HG03039 (cell line): Measurements from ENCODE around the gene SIT1.
A peak's percentile ranks its signal among the peaks of the same experiment; 100 is the strongest.

Experiments used
- ATAC-seq: cut with Tn5 transposase; IDR thresholded peaks from one replicate; pipeline ENCODE4 v1.9.1; 2021; ENCODE audit warnings: mild to moderate bottlenecking, moderate library complexity; ENCODE audit not compliant: unreplicated experiment

Gene SIT1

DNA sequence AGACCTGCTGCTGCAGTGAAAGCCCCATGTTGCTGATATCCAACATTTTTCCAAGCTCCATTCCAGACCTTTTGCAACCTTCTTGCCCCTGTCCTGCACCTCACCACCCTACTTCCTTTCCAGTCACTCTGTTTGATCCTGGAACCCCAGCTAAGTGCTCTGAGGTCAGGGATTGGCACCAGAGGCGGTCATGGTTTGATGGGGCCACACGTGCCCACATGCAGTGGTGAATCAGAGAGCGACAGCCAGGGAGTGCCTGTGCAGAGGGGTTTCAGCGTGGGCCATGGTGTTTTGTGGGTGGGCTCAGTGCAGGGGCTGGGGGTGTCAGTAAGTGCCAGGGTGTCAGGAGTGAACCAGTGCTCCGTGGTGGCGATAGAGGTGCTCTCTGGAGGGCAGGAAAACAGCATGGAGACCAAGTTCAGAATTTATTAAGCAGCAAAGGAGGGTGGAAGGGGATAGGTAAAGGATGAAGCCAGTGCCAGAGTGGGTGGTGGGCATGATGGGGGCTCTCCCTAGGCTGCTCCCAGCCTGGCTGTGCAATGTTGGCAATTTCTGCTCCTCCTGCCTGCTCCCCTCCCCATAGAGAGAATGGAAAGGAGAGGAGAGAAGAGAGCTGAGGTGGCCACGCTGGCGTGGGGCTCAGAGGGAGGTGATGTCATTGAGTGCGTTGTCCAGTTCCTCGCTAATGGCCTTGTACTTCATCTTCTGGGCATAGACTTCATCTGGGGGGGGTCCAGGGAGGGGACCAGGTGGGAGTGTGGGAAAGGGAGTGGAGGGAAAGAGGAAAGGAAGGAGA lies 32.0 kb upstream of the SIT1 start:
- ATAC-seq, result no peak

DNA sequence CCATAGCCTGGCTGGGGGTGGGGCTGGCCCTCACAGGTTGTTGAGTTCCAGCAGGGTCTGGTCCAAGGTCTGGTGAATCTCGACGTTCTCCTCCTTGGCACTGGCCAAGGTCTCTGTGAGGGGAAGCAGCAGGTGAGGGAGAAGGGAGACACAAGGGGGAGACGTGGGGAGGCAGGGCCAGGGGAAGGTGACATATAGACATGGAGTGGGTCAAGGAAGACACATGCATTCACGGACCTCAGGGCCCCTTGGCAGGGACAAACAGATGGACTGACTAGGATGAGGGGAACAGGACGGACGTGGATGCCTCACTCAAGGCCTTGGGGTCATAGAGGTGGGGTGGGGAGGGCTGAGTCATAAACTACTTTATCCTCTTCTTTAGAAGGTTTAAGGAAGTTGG lies 31.3 kb upstream of the SIT1 start:
- ATAC-seq, result no peak

DNA sequence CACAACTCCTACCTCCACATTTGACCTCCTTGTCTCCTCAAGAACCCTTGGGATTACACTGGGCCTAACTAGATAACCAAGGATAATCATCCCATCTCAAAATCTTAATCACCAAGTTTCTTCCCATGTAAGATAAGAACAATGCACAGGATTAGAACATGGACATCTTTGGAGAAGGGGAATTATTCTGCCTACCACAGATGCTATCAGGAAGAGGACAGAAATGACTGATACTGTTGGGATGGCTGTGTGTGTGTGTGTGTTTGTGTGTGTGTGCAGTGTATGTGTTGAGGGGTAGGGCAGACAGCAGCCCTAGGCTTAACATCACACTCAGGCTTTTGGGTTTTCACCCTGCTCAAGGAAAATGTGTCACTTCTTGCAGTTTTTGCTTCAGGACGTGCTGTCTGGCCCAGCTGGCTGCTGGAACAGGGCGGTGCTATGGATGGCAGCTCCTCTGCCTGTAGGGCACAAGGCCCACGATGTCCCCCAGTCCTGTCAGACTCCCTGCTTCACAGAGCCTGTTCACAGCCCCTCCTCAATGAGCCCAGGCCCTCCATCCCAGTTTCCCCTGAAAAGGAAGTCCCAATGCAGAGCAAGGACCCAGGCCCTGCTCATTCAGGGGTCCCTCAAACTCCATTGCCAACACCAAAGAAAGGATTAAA lies 30.7 kb upstream of the SIT1 start:
- no peak for ATAC-seq

DNA sequence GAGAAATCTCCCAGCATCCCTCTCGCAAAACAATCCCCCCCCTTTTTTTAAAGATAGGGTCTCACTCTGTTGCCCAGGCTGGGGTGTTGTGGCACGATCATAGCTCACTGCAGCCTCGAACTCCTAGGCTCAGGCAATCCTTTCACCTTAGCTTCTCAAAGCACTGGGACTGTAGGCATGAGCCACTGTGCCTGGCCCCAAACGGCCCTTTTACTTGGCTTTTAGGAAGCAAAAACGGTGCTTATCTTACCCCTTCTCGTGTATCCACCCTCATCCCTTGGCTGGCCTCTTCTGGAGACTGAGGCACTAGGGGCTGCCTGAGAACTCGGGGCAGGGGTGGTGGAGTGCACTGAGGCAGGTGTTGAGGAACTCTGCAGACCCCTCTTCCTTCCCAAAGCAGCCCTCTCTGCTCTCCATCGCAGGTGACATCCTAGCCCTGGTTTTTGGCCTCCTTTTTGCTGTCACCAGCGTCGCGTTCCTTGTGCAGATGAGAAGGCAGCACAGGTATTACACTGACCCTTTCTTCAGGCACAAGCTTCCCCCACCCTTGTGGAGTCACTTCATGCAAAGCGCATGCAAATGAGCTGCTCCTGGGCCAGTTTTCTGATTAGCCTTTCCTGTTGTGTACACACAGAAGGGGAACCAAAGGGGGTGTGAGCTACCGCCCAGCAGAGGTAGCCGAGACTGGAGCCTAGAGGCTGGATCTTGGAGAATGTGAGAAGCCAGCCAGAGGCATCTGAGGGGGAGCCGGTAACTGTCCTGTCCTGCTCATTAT lies 29.8 kb upstream of the SIT1 start:
- ATAC-seq, result no peak

DNA sequence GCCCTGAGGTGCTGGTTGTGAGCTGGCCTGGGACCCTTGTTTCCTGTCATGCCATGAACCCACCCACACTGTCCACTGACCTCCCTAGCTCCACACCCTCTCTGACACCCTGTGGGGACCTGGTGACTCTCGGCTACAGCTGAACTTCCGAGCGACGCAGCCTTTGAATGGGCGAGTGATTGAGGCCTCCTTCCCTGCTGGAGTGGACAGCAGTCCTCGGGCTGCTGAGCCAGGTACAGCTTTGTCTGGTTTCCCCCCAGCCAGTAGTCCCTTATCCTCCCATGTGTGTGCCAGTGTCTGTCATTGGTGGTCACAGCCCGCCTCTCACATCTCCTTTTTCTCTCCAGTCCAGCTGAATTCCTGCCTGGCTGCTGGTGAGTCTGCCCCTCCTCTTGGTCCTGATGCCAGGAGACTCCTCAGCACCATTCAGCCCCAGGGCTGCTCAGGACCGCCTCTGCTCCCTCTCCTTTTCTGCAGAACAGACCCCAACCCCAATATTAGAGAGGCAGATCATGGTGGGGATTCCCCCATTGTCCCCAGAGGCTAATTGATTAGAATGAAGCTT lies 29.1 kb upstream of the SIT1 start:
- ATAC-seq, result no peak

DNA sequence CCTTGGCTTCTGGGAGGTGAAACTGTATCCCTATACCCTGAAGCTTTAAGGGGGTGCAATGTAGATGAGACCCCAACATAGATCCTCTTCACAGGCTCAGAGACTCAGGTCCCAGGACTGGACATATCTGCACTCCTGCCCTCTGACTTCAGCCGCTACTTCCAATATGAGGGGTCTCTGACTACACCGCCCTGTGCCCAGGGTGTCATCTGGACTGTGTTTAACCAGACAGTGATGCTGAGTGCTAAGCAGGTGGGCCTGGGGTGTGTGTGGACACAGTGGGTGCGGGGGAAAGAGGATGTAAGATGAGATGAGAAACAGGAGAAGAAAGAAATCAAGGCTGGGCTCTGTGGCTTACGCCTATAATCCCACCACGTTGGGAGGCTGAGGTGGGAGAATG lies 28.4 kb upstream of the SIT1 start:
- no peak for ATAC-seq

DNA sequence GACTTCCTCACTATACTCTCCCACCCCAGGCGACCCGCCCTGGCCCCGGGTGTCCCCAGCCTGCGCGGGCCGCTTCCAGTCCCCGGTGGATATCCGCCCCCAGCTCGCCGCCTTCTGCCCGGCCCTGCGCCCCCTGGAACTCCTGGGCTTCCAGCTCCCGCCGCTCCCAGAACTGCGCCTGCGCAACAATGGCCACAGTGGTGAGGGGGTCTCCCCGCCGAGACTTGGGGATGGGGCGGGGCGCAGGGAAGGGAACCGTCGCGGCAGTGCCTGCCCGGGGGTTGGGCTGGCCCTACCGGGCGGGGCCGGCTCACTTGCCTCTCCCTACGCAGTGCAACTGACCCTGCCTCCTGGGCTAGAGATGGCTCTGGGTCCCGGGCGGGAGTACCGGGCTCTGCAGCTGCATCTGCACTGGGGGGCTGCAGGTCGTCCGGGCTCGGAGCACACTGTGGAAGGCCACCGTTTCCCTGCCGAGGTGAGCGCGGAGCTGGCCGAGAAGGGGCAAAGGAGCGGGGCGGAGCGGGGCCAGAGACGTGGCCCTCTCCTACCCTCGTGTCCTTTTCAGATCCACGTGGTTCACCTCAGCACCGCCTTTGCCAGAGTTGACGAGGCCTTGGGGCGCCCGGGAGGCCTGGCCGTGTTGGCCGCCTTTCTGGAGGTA lies 25.1 kb upstream of the SIT1 start:
- no peak for ATAC-seq

DNA sequence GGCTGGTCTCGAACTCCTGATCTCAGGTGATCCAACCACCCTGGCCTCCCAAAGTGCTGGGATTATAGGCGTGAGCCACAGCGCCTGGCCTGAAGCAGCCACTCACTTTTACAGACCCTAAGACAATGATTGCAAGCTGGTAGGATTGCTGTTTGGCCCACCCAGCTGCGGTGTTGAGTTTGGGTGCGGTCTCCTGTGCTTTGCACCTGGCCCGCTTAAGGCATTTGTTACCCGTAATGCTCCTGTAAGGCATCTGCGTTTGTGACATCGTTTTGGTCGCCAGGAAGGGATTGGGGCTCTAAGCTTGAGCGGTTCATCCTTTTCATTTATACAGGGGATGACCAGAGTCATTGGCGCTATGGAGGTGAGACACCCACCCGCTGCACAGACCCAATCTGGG lies 24.5 kb upstream of the SIT1 start:
- no peak for ATAC-seq

DNA sequence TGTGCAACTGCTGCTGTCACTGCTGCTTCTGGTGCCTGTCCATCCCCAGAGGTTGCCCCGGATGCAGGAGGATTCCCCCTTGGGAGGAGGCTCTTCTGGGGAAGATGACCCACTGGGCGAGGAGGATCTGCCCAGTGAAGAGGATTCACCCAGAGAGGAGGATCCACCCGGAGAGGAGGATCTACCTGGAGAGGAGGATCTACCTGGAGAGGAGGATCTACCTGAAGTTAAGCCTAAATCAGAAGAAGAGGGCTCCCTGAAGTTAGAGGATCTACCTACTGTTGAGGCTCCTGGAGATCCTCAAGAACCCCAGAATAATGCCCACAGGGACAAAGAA lies 23.3 kb upstream of the SIT1 start:
- no peak for ATAC-seq

DNA sequence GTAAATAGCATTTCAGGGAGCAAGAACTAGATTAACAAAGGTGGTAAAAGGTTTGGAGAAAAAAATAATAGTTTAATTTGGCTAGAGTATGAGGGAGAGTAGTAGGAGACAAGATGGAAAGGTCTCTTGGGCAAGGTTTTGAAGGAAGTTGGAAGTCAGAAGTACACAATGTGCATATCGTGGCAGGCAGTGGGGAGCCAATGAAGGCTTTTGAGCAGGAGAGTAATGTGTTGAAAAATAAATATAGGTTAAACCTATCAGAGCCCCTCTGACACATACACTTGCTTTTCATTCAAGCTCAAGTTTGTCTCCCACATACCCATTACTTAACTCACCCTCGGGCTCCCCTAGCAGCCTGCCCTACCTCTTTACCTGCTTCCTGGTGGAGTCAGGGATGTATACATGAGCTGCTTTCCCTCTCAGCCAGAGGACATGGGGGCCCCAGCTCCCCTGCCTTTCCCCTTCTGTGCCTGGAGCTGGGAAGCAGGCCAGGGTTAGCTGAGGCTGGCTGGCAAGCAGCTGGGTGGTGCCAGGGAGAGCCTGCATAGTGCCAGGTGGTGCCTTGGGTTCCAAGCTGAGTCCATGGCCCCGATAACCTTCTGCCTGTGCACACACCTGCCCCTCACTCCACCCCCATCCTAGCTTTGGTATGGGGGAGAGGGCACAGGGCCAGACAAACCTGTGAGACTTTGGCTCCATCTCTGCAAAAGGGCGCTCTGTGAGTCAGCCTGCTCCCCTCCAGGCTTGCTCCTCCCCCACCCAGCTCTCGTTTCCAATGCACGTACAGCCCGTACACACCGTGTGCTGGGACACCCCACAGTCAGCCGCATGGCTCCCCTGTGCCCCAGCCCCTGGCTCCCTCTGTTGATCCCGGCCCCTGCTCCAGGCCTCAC lies 22.6 kb upstream of the SIT1 start, which contains the start of gene CA9:
TSS of gene CA9 (plus strand) at position 797 of the 893 bp plus-strand sequence. CDS start at position 829, 32 bp downstream.
- ATAC-seq, result no peak

DNA sequence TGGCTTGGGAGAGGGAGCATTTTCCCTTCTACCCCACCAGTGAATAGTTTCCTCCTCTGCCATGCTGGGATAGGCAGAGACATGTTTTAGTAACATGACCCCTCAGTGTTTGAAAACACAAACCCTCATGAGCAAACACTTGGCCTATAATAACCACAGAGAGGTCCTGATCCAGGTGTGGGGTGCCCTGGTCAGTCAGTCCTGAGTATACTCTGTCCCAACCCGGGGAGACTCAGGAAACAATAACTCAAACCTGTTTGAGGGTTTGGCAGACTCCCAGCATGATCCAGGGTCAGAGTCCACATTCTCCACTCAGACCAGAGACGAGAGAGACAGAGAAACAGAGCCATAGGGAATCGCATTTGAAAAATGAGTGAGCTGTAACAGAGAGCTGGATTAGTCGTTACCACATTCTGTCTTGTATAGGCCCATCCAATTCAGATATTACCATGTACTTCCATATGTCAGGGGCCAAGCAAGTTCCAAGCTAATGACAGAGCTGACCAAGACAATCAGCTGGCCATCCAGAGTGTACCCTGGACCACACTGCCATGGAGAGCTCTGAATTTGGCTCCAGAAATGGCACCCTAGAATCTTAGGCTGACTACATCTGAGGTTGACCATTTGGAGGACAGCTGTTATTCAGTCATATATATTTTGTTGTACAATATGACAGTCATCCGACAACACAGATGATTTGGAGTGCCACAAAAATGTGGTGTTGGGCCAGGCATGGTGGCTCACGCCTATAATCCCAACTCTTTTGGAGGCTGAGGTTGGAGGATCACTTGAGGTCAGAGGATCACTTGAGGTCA lies 18.8 kb upstream of the SIT1 start:
- no peak for ATAC-seq

DNA sequence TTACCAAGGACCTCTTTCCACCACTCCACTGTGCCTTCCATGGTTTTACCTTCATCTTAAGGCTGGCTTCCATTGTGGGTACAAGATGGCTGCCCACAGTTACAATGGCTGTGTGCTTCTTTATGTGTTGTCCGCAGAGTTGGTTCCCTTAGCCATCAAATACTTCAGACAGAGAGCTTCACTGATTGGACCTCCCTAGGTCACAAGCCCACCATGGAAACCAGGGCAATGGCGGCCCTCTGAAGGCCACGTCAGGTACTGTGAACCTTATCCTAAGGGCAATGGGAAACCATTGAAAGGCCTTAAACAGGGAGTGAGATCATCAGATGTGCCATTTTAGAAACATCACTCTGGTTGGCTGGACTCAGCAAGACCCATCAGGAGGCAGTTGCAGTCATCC lies 17.2 kb upstream of the SIT1 start:
- ATAC-seq, result no peak

DNA sequence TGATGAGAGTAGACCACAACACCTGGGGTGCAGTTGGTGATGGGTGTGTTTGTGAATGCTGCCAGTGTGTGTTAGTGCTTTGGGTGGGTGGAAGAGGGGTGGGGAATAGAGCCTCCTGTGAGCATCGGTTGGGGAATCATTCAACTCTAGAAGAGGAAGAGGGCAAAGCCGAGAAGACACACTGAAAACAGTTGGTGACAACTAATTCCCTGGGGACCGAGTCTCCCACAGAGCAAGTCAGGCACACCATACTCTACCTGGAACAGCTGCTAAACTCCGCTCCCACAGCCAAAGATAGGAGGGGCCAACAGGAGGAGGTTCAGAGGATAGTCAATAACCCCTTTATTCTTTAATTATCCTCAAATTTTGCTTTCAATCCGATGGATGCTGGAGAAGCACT lies 15.8 kb upstream of the SIT1 start:
- ATAC-seq, result no peak

DNA sequence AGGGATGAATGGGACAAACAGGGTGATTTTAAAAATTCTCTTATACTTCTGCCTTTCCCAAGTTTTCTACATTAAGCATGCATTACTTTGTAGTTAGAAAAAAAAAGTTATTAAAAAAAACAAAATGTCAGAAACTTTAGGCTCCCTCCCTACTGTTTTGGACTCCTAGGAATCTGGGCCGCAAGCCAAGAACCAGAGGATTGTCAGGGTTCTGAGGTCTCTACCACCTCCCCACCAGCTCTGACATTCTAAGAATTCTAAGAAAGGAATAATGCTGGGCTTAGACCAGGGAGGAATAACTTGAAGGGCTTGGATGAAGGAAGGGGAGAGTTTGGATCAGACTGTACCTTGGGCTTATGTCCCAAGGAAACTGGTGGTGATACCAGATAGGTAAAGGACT lies 15.3 kb upstream of the SIT1 start:
- no peak for ATAC-seq

DNA sequence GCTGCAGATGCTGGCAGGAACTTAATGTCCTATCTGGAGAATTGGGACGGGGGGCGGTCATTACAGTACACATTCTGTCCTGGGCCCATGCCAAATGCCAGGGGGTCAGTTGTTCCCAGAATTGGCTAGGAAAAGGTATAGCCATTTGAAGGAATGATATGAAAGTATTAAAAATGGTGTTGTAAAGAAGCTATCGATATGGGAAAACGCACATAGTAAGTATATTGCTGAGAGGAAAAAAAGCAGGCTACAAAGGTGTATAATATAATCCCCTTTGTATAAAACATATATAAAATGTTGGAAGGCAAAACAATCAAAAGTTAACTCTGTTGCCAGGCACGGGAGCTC lies 14.7 kb upstream of the SIT1 start:
- ATAC-seq, result no peak

DNA sequence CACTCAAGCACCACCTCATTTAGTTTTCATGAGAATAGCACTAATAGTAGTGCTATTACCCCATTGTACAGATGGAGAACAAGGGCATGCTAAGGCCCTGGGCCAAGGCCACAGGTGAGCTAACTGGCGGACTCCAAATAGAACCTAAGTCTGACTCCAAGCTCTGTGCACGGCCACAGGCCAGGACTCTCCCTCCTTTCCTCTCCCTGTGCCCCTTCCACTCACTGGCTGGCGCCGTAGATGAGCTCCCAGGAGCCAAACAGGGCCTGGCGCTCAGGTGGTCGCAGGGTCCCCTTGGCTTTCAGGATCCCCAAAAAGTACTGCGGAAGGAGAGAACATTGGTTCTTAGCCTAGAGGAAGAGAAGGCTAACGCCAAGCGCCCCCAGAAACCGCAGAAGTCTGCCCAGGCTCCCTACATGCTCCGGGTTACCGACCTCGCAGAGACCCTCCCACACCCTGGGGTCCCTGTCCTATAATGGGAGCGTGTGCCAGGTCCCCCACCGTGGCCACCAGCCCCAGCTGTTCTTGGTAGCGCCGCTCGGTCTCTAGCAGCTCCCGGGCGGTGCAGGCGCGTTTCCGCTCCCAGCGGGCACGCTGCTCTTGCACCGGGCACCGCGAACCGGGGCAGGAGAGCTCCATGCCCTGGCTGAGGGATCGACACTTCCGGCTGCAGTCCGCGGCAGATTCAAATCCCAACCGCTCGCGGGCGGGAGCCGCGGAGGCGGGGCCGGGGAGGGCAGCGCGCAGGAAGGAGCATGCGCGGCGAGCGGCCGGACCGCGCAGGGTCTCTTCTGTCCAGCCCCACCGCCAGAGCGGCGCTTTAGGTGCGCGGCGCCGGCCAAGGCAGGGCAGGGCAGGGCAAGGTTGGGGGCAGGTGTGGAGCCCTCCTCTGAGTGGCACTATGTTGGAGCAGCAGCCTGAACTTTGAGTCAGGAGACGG lies 14.1 kb upstream of the SIT1 start, which contains the start of gene ARHGEF39:
TSS of gene ARHGEF39 (minus strand) at position 665 of the 940 bp plus-strand sequence. CDS start at position 639, 26 bp downstream.
- peak; percentile 61 for ATAC-seq

DNA sequence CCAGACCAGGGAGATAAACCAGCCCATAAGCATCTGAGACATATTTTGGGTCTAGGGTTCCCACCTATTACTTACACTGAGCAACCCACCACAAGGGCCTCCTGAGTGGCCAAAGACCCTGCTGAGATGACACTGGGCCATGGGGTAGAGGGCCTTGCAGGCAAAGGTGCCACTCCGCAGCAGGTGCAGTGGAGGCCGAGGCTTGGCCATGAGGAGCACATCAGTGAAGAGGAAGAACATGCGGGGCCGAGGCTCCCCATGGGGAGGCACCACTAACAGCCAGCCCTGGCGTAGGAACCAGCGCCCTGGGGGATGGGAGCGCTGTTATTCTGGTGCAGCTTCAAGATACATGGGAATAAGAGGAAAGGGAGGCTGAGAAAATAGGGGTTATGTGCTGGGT lies 11.7 kb upstream of the SIT1 start:
- ATAC-seq, result no peak

DNA sequence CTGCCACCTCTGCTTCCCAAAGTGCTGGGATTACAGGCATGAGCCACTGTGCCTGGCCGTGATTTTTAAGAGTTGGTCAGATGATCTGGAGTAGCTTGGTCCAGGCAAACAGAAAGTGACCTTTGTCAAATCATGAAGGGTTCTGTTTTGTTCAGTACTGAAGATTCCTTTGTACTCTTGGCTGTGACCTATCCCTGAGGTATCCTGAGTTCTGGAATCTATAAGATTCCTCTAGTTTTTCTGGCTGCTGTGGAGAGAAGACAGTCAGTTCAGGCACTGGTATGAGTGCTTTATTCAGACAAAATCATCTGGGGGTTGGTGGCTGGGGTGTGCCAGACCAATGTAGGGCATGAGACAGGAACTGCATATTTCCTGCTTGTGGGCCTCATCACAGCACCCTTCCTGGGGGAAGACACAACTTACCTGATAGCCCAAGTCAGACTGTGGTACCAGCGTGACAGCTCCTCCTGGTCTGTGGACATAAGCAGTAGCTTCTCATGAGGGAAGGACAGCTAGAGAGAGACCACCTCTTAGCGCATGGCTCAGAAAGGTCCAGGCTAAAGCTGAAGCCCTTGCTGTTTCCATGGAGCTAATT lies 11.1 kb upstream of the SIT1 start:
- ATAC-seq, result no peak
